HG03159 (cell line): ENCODE measurements around the gene TPSD1.
"Not testable (repeated sequence)": the region's sequence is repeated elsewhere in the genome, so short reads cannot be mapped to it uniquely, and the experiment has no call there.

Experiments used
- ATAC-seq: cut with Tn5 transposase; IDR thresholded peaks from one replicate; pipeline ENCODE4 v1.9.1; 2021; ENCODE audit warnings: mild to moderate bottlenecking, moderate library complexity; ENCODE audit not compliant: unreplicated experiment

Gene TPSD1

DNA sequence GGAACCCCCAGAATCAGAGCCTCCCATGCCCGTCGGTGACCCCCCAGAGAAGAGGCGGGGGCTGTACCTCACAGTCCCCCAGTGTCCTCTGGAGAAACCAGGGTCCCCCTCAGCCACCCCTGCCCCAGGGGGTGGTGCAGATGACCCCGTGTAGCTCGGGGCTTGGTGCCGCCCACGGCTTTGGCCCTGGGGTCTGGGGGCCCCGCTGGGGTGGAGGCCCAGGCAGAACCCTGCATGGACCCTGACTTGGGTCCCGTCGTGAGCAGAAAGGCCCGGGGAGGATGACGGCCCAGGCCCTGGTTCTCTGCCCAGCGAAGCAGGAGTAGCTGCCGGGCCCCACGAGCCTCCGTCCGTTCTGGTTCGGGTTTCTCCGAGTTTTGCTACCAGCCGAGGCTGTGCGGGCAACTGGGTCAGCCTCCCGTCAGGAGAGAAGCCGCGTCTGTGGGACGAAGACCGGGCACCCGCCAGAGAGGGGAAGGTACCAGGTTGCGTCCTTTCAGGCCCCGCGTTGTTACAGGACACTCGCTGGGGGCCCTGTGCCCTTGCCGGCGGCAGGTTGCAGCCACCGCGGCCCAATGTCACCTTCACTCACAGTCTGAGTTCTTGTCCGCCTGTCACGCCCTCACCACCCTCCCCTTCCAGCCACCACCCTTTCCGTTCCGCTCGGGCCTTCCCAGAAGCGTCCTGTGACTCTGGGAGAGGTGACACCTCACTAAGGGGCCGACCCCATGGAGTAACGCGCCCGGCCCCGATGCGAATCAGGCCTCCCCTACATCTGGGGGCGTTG, 34.8 kb upstream of the TPSD1 start:
- ATAC-seq: no peak

GRCh38 chr16:1221628-1222552, 34.0 kb upstream of the TPSD1 start:
- no peak for ATAC-seq

- ATAC-seq: no peak
Measured at GRCh38 chr16:1222553-1223354, 33.1 kb upstream of the TPSD1 start.

GRCh38 chr16:1223355-1224214, 32.3 kb upstream of the TPSD1 start:
- ATAC-seq: no peak

DNA sequence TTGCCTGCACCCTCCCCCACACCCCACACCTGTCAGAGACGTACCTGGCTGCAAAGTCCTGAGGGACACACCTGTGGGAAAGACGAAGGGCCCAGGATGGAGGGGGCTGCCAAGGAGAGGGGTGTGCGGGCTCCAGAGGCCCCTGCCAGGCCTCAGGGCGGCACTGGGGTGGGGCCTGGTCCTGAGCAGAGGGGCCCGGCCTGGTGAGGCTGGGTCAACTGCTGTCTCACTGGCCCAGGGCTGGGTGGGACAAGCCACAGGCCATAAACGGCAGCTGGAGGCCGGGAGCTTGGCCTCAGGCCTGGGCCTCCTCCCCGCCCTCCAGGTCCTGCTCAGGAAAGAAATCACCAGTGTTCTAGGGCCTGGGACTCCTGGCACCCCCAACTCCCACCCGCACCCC, 31.3 kb upstream of the TPSD1 start:
- ATAC-seq: no peak

DNA sequence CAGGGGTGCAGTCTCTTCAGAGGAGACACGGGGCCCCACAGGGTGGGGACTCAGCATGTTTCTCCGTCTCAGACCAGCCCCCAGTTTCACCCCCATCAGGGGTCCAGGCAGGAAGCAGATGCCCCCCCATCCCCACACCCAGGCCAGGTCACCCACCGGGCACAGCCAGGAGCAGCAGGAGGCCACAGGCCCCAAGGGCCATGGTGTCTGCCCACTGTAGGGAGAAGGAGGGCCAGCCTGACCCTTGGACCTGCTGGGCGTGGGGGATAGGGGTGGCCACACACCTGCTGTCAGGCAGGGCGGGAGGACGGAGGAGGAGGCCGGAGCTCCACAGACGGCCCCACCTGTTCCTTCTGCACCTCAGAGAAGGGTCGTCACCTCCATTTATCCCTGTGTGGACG, 30.8 kb upstream of the TPSD1 start, which contains the start of gene TPSG1:
Gene TPSG1, minus strand, starts transcription at position 218 of the 401 bp plus-strand sequence. Its CDS starts 16 bp downstream, at position 202.
- ATAC-seq: no peak

DNA sequence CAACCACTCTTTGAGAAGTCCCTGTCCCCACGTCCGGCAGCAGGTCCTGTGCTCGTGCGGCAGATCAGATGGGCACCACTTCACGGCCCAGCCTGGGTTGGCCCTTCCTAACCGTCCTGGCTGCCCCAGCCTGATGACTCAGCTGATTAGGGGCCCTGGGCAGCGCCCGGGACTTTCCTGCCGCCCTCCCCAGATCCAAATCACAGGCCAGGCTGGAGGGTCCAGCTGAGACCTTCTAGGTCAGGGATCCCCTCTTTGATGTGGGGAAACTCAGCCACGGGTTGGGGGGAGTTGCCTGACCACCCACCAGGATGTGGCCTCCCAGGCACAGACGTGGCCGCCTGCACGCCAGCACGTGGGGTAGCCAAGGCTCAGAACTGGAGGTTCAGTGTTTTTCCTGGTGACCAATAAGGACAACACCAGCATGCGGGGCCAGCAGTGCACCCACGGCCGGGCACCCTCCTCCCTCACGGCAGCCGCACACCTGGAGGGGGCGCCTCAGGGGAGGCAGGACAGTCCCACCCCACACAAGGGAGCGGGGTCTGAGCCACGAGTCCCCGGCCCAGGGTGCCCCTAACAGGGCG, 30.0 kb upstream of the TPSD1 start:
- not testable (repeated sequence) for ATAC-seq

GRCh38 chr16:1226692-1227091, 29.2 kb upstream of the TPSD1 start:
- not testable (repeated sequence) for ATAC-seq

- not testable (repeated sequence) for ATAC-seq
Measured at GRCh38 chr16:1228227-1228626, 27.6 kb upstream of the TPSD1 start.

GRCh38 chr16:1229476-1229875, 26.4 kb upstream of the TPSD1 start:
- not testable (repeated sequence) for ATAC-seq

- ATAC-seq: not testable (repeated sequence)
Measured at GRCh38 chr16:1230084-1230470, 25.8 kb upstream of the TPSD1 start, which contains the start of gene TPSB2. Gene TPSB2 (minus strand): TSS chr16:1230184. CDS start chr16:1229951, 233 bp downstream.

DNA sequence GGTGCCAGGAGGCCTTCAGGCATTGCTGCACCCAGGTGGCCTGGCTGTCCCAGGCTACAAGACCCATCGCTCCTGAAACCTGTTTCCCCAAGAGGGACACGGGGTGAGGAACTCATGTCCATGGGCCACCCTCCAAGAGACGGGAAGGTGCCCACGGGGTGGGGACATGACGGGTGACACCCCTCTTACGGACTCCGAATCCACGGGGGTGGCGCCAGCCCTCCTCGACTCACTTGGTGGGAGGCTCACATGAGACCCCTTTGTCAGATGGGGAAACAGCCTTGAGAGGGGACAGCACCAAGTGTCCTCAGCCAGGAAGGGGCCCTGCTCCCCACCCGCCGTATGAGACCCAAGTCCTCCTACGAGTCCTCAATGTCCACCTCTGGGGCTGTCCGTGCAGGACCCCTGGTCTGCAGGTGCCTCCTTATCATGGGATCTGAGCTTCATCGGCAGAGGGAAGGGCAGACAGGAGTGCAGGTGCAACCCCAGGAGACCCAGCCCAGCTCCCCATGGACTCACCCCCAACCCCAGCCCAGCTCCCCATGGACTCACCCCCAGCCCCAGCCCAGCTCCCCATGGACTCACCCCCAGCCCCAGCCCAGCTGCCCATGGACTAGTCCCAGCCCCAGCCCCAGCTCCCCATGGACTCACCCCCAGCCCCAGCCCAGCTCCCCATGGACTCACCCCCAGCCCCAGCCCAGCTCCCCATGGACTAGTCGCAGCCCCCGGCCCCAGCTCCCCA, 25.2 kb upstream of the TPSD1 start:
- not testable (repeated sequence) for ATAC-seq

GRCh38 chr16:1231301-1231700, 24.6 kb upstream of the TPSD1 start:
- ATAC-seq: not testable (repeated sequence)

DNA sequence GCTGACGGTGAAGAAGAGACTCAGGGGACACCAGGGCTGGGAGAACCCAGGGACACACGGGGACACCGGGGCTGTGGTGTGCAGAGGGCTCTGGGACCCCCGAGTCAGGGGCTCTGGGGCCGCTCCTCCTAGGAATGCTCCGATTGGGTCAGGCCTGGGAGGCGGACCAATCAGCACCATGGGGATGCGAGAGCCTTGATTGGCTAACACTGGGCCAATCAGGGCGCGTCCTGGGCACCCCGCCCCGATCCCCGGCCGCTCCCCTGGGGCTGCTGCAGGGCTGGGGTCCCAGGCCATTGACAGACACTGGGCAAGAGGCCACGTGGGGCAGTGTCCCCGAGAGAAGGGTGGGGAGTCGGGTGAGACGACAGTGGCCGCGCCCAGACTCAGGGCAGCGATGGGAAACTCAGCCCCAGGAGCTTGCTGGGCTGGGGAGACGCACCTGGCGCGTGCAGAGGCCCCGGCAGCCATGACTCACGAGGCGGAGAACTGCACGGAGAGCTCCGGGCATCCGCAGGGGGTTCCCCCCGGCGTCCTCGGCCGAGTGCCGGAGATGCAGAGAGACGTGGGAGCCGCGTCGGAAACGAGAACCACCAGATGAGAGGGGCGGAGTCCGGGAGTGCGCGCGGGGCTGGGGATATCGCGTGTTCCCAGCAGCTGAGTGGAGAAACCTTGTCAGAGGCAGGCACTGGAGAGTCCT, 23.7 kb upstream of the TPSD1 start:
- not testable (repeated sequence) for ATAC-seq

- not testable (repeated sequence) for ATAC-seq
Measured at GRCh38 chr16:1236659-1237058, 19.2 kb upstream of the TPSD1 start.

- ATAC-seq: no peak
Measured at GRCh38 chr16:1237990-1238389, 17.9 kb upstream of the TPSD1 start.

- ATAC-seq: not testable (repeated sequence)
Measured at GRCh38 chr16:1238909-1239308, 17.0 kb upstream of the TPSD1 start.

DNA sequence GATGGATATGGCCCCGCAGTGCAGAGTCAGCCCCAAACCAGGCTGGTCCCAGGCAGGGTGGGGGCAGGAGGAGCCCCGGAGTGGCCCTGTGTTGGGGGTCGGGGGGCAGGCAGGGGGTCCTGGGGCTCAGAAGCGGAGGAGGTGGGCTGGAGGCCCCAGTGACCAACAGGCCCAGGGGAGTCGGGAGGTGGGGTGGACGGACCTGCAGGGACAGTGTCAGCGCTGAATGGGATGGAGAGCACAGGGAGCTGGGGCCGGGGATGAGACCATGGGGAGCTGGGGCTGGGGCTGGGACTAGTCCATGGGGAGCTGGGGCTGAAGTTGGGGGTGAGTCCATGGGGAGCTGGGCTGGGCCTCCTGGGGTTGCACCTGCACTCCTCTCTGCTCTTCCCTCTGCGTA, 16.3 kb upstream of the TPSD1 start:
- ATAC-seq: not testable (repeated sequence)
